Adipose tissue (tissue), 3 donors: Measurements from ENCODE around the gene GNPDA1. TPM values are rescaled to one million over a fixed set of nuclear protein-coding genes. Genes with fewer than 3 reads are reported as not detected.

Experiments used
- H3K27ac ChIP-seq: one replicate; pipeline ENCODE4 v1.5.1; 2013; ENCODE audit warnings: low read depth, low read length
- WGBS, 3 donors: extraction: QIAGEN DNeasy Blood & Tissue Kit; methylation state at CpG; one replicate each; pipeline ENCODE4 v1.1.7; 2013; 5-methylcytosine and 5-hydroxymethylcytosine counted together
- polyA plus RNA-seq, 3 donors: library from polyadenylated mRNA; stranded (reverse); fragments of 200-250 nt; gene quantifications; one replicate each; pipeline ENCODE4 v1.2.3, GENCODE V29; 2013
- donor health status: healthy with polysubstance abuse.
- donor health status: Bipolar disorder and iron deficiency.
- donor health status: healthy.

GNPDA1 gene
- polyA plus RNA-seq, 3 donors, result 6.4 to 36.1 (median 10.3) TPM

DNA sequence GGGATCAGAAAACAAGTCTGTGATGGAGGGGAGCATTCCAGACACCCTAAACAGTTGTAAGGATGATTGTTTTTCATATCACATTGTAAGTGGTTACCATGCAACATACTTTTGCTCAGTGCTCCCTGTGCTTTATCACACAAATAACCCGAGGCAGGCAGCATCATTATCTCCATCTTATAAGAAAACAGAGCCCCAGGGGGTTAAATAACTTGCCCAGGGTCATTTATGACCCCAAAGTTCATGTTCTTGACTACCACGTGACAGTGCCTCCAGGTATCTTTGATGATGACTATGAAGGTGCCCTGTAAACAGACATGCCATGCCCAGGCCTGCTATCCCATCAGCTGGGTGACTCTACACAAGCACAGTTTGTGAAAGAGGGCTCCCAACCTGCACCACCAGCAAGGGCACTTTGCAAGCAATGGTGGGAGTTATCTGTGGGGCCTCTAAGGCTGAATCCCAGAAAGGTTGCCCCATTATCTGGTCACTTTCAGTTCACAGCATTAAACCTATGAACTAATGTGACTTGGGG lies 9.5 kb downstream of the GNPDA1 start:
- no peak overlapping the region for H3K27ac ChIP-seq
- WGBS, 3 donors, result 59 to 81% (median 76%) methylated on average over 2 of the region's 2 CpGs

DNA sequence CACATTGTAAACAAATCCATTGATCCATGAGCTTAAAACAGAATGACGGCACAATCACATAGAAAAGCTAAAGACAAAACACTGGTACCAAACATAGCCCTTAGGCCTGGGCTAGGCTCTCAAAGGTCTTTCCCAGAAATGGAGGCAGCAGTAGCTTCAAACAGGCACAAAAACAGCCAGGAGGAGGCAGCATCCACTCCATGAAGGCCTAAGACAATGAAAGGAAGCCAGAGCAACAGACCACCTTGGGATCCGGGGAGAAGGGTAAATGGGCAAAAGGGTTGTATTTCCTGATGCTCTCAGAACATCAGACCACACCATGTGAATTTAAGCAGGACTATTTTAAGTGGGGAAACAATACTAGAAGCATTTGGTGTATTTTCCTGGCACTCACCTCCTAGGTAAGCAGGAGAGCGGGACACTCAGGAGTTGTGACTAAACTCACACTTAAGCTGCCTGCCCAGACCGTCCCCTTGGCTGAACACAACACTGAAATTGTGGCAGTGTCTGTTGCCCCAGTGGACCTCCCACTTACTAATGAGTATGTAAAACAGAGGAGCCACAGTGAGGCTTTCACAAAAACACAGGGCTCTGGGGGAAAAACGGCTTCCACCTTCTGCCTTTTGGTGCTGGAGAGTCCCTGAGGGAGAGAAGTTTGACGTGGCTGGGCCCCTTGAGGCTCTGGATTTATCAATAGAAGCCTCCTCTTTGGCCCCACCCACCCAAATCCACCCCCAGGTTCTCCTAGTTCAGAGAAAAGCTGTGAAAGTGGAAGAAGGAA lies 11.9 kb downstream of the GNPDA1 start:
- no peak overlapping the region for H3K27ac ChIP-seq
- 73 to 80% (median 75%) methylated on average over 6 of the region's 6 CpGs for WGBS, 3 donors

DNA sequence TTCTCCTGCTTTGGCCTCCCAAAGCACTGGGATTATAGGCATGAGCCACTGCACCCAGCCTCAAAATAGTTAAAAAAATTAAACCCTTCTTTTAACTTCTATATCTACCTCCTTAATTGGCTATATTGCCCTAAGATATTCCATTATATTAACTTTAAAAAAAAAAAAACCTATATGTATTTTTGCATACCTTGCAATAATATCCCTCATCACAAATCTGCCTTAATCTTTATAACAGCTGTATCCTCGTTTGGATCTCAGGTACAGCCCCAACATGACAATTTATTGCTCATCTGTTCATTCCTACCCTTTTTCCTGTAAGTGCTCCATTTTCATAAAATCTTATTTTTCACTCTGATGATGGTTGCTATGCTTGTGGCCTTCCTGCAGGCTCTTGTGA lies 12.7 kb downstream of the GNPDA1 start:
- 50 to 65% (median 59%) methylated on average over 1 of the region's 1 CpG for whole genome bisulfite sequencing, 3 donors
- no peak overlapping the region for H3K27ac ChIP-seq

DNA sequence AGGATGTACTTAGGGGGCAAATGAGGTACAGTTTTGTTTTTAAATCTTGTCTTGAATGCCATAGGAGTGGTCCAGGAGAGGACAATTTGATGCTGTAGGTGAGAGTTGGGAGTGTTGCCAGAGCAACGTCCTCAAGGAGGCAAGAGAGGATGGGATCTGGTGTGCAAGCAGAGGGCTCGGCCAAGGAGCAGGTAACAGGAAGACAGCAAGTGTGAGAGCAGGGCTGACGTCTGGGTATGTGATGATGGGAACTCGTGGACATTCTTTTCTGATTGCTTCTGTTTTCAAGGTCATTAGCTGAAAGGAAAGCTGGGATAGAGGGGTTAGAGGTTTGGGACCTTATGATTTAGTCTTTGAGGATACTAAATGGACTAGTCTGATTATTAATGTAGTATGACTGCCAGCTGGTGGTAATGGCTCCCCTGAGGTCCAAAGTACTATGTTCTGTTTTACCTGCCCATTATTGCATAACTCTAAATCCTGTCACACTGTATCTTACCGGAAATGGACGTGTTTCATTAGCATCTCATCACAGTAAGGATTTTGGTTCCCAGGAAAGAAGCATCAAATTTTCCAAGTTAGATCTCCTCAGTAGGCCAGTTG lies 15.4 kb downstream of the GNPDA1 start:
- 45 to 71% (median 67%) methylated on average over 6 of the region's 6 CpGs for WGBS, 3 donors
- H3K27ac ChIP-seq, result no peak overlapping the region

DNA sequence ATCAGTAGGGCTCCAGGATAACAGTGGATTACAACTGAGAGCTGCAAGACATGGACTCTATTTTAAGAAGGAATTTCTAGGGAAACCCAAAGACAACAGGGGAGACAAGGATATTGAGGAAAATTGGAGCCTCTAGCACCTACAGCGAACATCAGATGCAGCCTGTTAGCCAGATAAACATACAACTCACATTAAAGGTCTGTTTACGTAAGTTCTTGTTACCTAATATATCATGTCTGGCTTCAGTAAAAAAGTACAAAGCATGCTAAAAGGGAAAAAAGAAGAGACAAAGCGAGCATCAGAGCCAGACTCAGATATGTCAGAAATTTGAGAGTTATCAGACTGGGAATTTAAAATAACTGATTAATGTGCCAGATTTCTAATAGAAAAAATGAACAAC lies 17.2 kb downstream of the GNPDA1 start:
- 96 to 98% (median 97%) methylated on average over 3 of the region's 3 CpGs for WGBS, 3 donors
- H3K27ac ChIP-seq, result no peak overlapping the region

DNA sequence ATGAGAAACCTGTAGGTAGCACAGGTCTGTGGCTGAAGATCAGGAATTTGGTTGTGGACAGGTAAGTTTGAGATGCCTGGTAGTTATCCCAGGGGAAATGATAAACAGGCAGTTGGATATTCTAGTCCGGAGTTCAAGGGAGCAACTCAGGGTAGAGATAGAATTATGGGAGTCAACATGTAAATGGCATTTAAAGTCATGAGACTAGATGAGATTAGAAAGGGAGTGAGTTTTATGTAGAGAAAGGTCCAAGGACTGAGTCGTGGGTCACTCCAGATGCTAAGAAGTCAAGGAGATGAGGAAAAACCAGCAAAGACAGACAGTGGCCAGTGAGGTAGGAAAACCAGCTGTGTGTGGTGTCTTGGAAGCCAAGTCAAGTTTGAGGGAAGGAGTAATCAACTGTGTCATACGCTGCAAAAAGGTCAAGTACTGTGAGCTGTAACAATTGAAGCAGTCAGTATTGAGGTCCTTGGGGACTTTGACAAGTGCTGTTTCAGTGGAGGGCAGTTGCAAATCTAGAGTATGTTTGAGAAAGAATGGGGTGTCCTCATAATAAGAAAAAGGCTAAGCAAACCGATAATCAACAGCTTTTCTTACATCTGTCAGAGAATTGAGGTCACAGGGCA lies 18.2 kb downstream of the GNPDA1 start:
- no peak overlapping the region for H3K27ac ChIP-seq
- 62 to 66% (median 64%) methylated on average over 4 of the region's 4 CpGs for WGBS, 3 donors

DNA sequence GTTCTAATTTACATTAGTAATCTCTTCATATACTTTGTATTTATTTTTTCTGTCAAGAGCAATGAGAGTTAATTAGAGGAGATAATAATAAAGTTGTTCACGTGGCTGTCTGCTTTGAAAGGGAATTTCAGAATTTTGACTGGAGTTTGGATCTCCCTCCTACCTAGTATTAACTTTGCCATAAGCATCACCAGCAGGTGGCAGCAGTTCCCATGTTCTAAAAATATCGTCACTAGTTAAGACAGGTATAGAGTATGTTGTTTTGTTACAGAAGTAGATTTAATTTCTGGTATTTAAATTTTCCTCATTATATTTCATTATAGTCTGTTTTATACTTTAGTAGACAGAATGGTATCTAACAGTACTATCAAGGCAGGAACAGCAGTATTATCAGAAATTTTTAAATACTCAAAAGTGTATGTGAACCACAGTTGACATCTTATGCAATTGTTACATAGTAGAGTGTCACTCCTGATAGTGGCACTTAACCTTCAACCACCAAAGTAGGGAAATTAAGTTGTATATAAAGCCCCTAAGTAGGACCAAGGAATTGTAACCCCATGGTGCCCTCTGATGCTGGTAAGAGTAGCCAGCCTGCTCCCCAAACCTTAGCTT lies 20.4 kb downstream of the GNPDA1 start:
- H3K27ac ChIP-seq, result no peak overlapping the region
- WGBS, 3 donors, result 7 to 14% (median 8%) methylated on average over 2 of the region's 2 CpGs

DNA sequence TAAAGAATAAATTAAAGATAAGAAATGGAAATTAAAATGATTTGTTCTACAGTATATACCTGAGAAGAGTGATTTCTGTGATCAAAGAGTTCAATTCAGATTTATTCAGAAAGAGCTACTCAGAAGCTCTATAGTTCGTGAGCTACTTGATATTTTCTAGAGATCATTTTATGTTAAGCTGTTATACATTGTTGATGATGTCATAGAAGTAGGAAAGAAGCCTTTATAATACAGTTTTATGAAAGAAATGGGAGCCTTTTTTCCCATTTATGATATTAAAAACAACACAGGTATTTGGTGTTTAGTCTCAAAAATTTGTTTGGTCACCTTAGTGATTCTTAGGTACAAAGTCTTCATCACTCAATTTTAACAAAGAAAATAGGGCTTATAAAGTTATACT lies 23.1 kb downstream of the GNPDA1 start:
- H3K27ac ChIP-seq, result no peak overlapping the region
- WGBS, 3 donors, result 0% methylated on average over 1 of the region's 1 CpG

DNA sequence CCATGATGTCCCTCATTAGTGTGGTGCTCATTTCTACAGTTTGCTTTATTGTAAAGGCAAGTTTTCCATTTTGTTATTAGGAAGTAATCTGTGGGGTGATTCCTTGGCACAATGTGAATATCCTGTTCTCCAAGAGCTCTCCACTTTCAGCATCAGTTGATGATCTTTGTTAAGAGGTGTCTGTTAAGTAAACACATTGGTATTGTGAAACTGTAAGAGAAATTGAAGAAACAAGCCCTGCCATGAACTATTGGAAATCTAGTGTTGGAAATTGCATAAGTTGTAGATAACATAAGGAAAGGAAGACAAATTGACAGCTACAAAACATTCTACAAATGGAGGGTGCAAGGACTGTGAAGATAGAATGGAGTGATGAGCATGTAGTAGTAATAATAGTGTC lies 26.8 kb downstream of the GNPDA1 start:
- H3K27ac ChIP-seq, result no peak overlapping the region

DNA sequence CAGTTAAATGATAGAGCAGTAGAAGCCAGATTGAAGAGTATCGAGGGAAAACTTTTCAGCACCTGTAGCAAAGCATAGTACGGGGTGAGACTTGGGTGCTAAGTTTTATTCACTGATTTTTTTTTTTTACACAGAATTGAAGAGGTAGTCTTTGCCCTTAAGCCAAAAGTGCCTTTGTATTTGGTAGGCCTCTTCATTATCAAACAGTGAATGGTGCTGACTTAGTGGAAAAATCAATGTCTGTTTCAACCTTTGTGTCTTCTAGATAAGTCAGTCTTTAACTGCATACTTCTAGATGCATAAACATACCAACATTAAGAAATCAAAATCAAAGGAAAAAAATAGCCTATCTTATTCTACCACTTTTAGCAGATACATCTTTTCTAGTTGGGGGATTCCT lies 30.2 kb downstream of the GNPDA1 start:
- 28 to 50% (median 48%) methylated on average over 2 of the region's 2 CpGs for WGBS, 3 donors
- H3K27ac ChIP-seq, result no peak overlapping the region

DNA sequence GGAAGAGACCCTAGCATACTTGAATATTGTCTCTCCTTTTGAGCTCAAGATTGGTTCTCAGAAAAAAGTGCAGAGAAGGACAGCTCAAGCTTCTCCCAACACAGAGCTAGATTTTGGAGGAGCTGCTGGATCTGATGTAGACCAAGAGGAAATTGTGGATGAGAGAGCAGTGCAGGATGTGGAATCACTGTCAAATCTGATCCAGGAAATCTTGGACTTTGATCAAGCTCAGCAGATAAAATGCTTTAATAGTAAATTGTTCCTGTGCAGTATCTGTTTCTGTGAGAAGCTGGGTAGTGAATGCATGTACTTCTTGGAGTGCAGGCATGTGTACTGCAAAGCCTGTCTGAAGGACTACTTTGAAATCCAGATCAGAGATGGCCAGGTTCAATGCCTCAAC lies 34.4 kb downstream of the GNPDA1 start:
- H3K27ac ChIP-seq, result no peak overlapping the region

DNA sequence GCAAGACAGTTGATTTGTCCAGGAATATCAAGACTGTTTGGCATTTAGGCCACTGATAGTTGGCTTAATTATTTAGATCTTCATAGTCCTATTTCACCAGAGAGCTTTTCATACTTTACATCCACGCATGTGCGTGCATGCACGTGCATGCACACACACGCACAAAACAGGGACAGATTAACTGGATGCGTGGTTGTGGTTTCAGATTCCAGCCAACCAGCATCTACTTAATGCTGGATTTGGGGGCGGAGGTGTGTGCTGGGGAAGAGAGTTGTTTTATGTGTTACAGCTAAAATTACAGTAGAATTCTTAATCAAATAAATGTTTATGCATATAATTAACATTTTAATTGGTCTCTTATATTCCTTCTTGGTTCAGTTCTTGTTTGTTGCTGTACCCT lies 36.7 kb downstream of the GNPDA1 start:
- no peak overlapping the region for H3K27ac ChIP-seq
- WGBS, 3 donors, result 93 to 95% (median 95%) methylated on average over 6 of the region's 6 CpGs

DNA sequence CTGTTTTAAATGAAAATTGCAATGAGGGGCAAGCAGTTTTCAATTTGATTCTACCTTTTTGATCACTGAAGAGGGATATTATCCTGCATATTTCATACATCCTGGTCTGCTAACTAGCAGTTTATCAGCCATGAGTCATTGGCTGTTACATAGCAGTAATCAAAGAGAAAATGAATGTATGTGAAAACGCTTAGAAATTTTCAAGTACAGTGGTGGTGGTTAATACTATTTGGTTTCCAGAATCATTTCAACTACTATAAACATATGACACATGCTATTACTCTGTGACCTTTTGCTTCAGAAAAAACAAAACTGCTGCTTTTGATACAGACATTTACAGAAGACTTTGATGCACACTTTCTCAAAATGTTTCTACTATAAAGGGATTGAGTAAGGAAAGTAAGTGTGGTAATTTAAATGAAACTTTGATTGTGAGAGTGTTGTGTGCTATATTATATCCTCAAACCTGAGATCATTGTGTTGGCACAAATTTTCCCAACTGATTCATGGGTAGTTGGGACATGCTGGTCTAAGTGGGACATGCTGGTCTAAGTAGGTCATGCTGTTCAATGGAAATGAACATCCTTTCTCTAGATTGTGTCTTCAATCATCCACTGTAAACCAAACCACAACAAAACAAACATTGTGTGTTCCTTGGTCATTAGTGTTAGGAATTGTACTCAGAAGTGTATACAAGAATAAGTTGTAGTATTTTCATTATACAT lies 38.8 kb downstream of the GNPDA1 start:
- no peak overlapping the region for H3K27ac ChIP-seq
- WGBS, 3 donors, result 83 to 85% (median 84%) methylated on average over 1 of the region's 1 CpG

DNA sequence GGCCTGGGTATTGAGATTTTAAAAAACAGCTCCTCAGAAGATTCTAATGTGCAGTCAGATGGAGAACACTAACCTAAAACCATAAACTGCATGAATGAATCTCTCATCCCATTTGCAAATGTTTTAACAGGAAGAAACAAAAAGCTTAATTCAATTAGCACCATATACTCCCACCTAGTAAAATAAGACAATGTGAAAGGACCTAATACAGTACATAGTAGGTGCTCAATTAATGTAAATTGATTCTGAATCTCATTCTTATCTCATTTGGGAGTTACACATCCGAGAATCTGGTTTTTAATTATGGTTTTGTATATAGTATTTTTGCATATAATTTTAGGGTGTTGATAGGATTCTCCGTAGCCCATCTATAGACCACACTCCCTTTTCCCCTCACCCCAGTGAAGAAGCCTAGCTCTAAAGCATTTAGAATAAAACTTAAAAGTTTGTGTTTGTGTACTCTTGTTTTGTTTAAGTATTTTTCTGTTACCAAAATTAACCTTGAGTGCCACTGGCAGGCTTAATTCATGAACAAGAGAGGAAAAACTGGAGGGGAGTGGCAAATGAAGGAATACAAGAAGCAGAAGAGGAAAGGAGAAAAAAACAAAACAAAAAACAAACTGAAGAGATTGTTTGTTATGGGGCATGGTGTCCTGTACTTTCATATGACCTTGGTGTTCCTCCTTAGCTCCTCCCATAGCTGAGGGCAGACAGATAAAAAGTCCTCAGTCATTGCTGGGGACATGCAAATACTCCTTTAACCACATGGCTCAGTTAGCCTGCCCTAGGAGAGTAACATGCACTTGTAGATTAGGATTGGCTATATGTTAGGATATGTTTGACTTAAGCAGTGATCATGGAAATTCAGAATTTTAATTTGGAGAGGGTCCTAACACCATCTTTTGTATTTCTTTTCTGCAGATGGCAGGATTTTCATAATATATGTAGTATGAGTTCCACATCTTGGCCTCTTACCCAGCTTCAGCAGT lies 42.8 kb downstream of the GNPDA1 start:
- H3K27ac ChIP-seq, result no peak overlapping the region
- 71 to 79% (median 72%) methylated on average over 2 of the region's 2 CpGs for WGBS, 3 donors

DNA sequence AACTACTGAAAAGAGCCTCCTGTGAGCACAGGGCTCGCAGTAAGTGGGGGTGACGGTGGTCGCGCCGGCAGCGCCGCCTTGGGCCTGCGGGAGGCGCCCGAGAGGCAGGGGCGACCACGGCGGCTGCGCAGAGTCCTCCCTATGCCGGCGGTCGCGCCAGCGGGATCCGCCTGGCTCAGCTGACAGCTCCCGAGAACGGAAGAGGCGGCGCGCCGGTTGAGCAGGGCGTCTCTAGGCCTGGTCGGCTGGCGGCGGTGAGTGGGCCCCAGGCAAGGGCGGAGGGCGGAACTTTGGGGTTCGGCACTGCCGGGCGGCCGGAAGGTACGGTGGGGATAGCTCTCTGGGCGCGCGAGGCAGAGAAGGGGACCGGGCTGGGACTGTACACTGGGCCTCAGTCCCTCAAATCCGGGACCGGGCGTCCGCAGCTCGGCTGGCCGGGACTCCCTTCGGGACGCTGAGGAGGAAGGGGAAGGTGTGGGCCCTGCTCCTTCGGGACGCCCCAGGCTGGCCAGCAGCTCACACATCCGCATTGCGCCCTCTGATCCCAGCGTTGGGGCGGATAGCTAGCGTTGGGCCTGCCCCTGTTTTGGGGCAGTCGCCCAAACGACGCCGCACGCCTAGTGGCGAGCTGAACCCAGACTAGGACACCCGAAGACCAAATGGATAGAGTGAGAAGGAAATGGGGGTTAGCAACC lies 43.8 kb downstream of the GNPDA1 start, which contains the start of gene RNF14:
Gene RNF14 (plus strand): TSS at position 192 of the 695 bp plus-strand sequence. CDS start 4,484 bp downstream, outside the sequence.
- WGBS, 3 donors, result 0 to 1% (median 0%) methylated on average over 58 to 63 of the region's 63 CpGs
- no peak within 1 kb of the TSS for H3K27ac ChIP-seq

DNA sequence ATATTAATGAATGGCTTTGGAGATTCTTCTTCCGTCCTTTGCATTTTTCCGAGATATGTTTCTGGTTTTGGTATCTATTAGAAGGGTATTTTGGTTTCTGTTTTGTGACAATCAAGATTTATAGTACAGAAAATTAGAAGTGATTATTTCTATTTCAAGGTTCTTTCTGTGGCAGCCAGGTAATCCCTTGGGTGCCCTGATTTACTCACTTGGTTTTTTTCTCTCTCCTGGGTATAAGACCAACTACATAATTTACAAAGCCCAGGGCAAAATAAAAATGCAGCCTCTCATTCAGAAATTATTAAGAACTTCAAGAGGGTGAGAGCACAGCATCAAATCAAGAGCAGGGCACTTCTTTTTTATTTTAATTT lies 45.9 kb downstream of the GNPDA1 start:
- WGBS, 3 donors, result 87 to 96% (median 96%) methylated on average over 2 of the region's 2 CpGs
- no peak overlapping the region for H3K27ac ChIP-seq
